Measurements from ENCODE around the gene LINC01488.

DNA sequence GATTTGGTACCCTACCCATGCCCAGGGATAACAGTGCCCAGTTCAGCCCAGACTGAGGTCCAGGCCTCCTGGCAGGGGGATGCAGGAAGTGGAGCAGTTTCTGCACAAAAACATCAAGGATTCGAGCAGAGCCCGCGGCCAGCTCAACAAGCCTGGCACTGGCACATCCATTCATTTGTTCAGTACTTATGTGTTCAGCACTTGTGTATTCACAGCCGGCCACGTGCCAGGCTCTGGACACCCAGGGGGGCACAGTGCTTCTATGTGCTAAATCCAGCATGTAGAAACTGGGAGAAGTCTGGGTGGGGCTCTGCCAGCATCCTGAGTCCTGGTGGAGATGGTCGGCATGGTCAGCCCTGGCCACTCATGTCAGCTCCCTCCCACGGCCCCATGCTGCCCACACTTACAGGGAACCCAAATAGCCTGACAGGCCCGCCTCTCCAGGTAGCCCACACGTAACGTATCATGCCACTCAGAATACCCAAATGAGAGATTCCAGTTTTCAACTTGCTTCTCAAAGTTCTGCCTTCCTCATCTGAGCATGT lies 28.5 kb downstream of the LINC01488 start:
- TF ChIP-seq POLR2A (IDR thresholded peaks at IDR 0.05; ENCODE audit: low read length) (no peak), GATA1 (IDR thresholded peaks at IDR 0.05; ENCODE audit: low read depth, low read length) (no peak)

All from erythroblast (primary cell).